ENCODE data around the gene BCKDHB. TPM values are rescaled to one million over a fixed set of nuclear protein-coding genes. Genes with fewer than 3 reads are reported as not detected.

Gene BCKDHB
- total RNA-seq, 1 donor from 2014 or later, result 37.2 TPM

DNA sequence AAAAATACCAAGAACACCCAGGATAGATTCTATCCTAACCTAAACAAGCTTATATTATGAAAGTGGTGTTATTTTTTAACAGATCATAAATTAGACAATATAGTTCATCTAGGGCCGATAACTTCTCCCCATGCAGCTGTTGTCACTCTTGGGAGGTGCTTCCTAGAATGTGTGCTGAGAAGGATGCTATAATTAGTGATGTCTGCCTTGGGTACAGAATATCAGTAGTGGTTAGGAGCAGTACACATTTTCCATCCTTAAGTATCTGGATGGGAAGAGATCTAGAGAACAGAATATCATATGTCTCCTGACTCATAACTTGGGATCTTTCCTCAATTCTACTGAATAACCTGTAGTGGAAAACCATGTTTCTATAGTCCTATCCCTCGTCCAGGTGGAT lies 214.5 kb downstream of the BCKDHB start:
- Histone ChIP-seq H3K27me3 (ENCODE audit: low read depth) (no peaks in the 10 kb centered on the region), H3K9me3 (replicated peaks) (no peaks in the 10 kb centered on the region), H3K4me1 (no peaks in the 10 kb centered on the region), H3K27ac (replicated peaks) (no peak overlapping the region), H3K36me3 (no peaks in the 10 kb centered on the region), H3K4me3 (no peak overlapping the region)
- DNase-seq, result no peak
- TF ChIP-seq, protein P1, sequence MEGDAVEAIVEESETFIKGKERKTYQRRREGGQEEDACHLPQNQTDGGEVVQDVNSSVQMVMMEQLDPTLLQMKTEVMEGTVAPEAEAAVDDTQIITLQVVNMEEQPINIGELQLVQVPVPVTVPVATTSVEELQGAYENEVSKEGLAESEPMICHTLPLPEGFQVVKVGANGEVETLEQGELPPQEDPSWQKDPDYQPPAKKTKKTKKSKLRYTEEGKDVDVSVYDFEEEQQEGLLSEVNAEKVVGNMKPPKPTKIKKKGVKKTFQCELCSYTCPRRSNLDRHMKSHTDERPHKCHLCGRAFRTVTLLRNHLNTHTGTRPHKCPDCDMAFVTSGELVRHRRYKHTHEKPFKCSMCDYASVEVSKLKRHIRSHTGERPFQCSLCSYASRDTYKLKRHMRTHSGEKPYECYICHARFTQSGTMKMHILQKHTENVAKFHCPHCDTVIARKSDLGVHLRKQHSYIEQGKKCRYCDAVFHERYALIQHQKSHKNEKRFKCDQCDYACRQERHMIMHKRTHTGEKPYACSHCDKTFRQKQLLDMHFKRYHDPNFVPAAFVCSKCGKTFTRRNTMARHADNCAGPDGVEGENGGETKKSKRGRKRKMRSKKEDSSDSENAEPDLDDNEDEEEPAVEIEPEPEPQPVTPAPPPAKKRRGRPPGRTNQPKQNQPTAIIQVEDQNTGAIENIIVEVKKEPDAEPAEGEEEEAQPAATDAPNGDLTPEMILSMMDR (IDR thresholded peaks at IDR 0.05; ENCODE audit: borderline replicate concordance), result no peak
- intact Hi-C loops (cut with micrococcal nuclease), result no loop called here

DNA sequence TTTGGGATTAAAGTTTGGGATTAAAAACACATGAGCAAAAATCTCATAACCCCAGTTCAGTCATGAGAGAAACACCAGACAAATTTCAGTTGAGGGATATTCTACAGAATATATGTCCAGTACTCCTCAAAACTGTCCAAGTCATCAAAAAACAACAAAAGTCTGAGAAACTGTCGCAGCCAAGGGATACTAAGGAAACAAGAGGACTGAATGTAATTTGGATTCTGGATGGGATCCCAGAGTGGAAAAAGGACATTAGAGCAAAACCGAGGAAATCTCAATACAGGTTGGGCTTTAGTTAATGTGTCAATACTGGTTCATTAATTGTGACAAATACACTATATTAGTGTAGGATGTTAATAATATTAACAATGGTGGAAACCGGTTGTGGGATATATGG lies 219.3 kb downstream of the BCKDHB start:
- DNase-seq, result no peak
- Histone ChIP-seq H3K27ac (replicated peaks) (no peak overlapping the region), H3K36me3 (no peaks in the 10 kb centered on the region), H3K27me3 (ENCODE audit: low read depth) (no peaks in the 10 kb centered on the region), H3K4me3 (no peak overlapping the region), H3K9me3 (replicated peaks) (no peaks in the 10 kb centered on the region), H3K4me1 (no peaks in the 10 kb centered on the region)
- TF ChIP-seq, protein P1 (IDR thresholded peaks at IDR 0.05; ENCODE audit: borderline replicate concordance), result no peak
- intact Hi-C loops (cut with micrococcal nuclease), result no loop called here

DNA sequence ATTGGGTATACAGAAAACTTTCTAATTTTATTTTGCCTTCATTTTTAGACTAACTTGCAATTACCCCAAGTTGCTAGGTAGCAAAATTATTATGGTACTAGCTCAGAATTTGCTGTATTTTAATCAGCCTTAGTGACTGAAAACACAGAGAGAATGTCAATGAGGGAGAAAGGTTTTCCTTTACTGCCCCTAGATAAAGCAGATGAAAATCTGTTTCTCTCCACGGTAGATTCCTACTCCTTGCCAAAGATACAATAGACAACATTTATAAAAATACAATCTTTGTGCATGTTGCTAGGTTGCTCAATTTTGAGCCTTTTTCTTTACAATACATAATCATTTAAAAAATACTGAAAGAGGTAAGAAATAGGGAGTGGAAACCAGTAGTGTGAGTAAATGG lies 222.2 kb downstream of the BCKDHB start:
- no peaks in the 10 kb centered on the region for H3K27me3 ChIP-seq (ENCODE audit: low read depth)
- H3K27ac ChIP-seq (replicated peaks), result no peak overlapping the region
- no peak overlapping the region for H3K4me3 ChIP-seq
- no peaks in the 10 kb centered on the region for H3K36me3 ChIP-seq
- no peaks in the 10 kb centered on the region for H3K9me3 ChIP-seq (replicated peaks)
- TF ChIP-seq, protein P1 (IDR thresholded peaks at IDR 0.05; ENCODE audit: borderline replicate concordance), result no peak
- H3K4me1 ChIP-seq, result peaks cover 10% of the 10 kb centered on the region
- DNase-seq, result no peak
- intact Hi-C loops (cut with micrococcal nuclease), result no loop called here

DNA sequence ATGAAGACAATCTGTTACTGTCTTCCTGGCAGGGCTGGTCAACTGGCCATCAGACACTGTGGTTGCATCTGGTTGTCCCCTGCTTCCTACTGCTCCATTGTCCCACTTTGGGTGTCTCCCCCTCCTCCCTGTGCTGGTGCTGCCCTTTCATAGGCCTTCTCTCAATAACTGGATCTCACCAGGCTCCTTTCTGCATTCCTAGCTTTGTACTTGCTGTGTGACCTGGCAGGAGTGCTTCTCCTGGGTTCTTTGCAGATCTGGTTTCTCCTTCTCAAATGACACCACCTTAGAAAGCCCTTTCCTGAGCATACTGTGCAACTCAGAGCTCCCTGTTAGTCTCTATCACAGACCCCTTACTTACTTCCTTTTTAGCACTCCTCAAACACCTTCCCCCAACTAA lies 223.0 kb downstream of the BCKDHB start:
- TF ChIP-seq, protein P1 (IDR thresholded peaks at IDR 0.05; ENCODE audit: borderline replicate concordance), result no peak
- no peak overlapping the region for H3K27ac ChIP-seq (replicated peaks)
- intact Hi-C loops (cut with micrococcal nuclease), result no loop called here
- DNase-seq, result no peak
- H3K9me3 ChIP-seq (replicated peaks), result no peaks in the 10 kb centered on the region
- H3K27me3 ChIP-seq (ENCODE audit: low read depth), result no peaks in the 10 kb centered on the region
- H3K4me1 ChIP-seq, result peaks cover 15% of the 10 kb centered on the region
- no peaks in the 10 kb centered on the region for H3K36me3 ChIP-seq
- H3K4me3 ChIP-seq, result no peak overlapping the region

DNA sequence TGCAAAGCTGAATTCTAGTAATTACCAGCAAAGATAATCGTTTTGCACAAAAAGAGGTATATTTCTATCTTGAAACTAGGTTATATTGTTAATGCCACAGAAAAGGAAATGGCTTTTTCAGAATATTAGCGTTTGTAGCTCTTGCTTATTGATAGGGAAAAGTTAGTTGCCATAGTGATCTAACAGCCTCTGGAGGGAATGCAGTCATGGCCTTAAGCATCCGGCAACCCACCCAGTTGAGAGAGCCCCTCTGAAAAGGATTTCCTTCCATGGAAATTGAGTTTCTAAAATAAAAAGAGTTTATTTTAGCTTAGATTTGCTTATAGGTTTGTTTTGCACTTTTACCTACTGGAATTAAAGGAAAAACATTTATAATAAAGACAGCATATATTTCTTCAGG lies 224.5 kb downstream of the BCKDHB start:
- Histone ChIP-seq H3K27ac (replicated peaks) (no peak overlapping the region), H3K9me3 (replicated peaks) (no peaks in the 10 kb centered on the region), H3K36me3 (no peaks in the 10 kb centered on the region), H3K4me3 (no peak overlapping the region), H3K27me3 (ENCODE audit: low read depth) (no peaks in the 10 kb centered on the region), H3K4me1 (peaks cover 16% of the 10 kb centered on the region)
- intact Hi-C loops (cut with micrococcal nuclease), result no loop called here
- TF ChIP-seq, protein P1 (IDR thresholded peaks at IDR 0.05; ENCODE audit: borderline replicate concordance), result no peak
- DNase-seq, result no peak

DNA sequence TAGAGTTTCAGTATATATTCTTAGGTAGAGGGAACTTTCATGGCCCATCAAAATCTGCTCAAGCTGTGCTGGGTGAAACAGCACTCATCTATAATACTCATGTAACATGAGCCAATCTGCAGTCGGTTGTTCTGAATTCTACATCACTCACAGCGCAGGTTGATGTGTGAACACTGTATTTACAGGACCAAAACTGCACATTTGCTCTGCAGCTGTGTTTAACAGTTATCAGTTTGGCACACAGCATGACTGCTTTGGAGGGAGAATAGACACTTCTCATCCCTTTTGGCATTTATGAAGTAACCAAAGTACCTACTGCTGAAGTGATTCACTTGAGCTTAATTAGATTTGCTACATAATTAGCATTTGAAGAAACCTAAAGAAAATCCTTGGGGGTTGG lies 225.1 kb downstream of the BCKDHB start:
- no peak overlapping the region for H3K27ac ChIP-seq (replicated peaks)
- TF ChIP-seq, protein P1 (IDR thresholded peaks at IDR 0.05; ENCODE audit: borderline replicate concordance), result no peak
- no peaks in the 10 kb centered on the region for H3K9me3 ChIP-seq (replicated peaks)
- H3K4me3 ChIP-seq, result no peak overlapping the region
- intact Hi-C loops (cut with micrococcal nuclease), result no loop called here
- no peaks in the 10 kb centered on the region for H3K27me3 ChIP-seq (ENCODE audit: low read depth)
- H3K36me3 ChIP-seq, result no peaks in the 10 kb centered on the region
- peaks cover 16% of the 10 kb centered on the region for H3K4me1 ChIP-seq
- no peak for DNase-seq
